Measurements from ENCODE around the gene UBE2I. TPM values are rescaled to one million over a fixed set of nuclear protein-coding genes. Genes with fewer than 3 reads are reported as not detected.
A peak's percentile ranks its signal among the peaks of the same experiment; 100 is the strongest.

The UBE2I gene
- polyA plus RNA-seq, 2 of the 4 experiments (the other 2 are of a cell fraction) = 170 to 208 TPM

- Histone ChIP-seq H3K4me1 (peaks cover 6% of the 10 kb centered on the region; the same call in 1 of the 3 replicates), H3K9me3 (no peaks in the 10 kb centered on the region), H3K4me2 (no peak overlapping the region), H3K4me3 (no peak overlapping the region), H3K27ac (no peak overlapping the region)
- ChIA-PET POLR2A (no interaction called here), CTCF (interaction anchor here (0.6 to 1.8 kb wide), 8 partner anchors 8 to 417 kb away, joined by 3 to 12 read pairs (median 4); no protein-coding TSS in a partner anchor)
- no peak for TF ChIP-seq HDAC2 (IDR thresholded peaks at IDR 0.05)
- TF ChIP-seq FOXS1 (CRISPR knock-in tag; IDR thresholded peaks at IDR 0.05) = no peak
- TF ChIP-seq, protein P1, sequence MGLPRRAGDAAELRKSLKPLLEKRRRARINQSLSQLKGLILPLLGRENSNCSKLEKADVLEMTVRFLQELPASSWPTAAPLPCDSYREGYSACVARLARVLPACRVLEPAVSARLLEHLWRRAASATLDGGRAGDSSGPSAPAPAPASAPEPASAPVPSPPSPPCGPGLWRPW (IDR thresholded peaks at IDR 0.05) = no peak
- no peak for TF ChIP-seq KDM1A (IDR thresholded peaks at IDR 0.05; ENCODE audit: low read depth)
- TF ChIP-seq ZNF302 (CRISPR knock-in tag; IDR thresholded peaks at IDR 0.05) = no peak
- TF ChIP-seq HMGXB4 (CRISPR knock-in tag; IDR thresholded peaks at IDR 0.05; ENCODE audit: borderline replicate concordance) = no peak
- TF ChIP-seq NPAS2 (CRISPR knock-in tag; IDR thresholded peaks at IDR 0.05; ENCODE audit: borderline replicate concordance) = no peak
- no peak for TF ChIP-seq TFCP2L1 (CRISPR knock-in tag; IDR thresholded peaks at IDR 0.05)
- no peak for TF ChIP-seq ESRRA (IDR thresholded peaks at IDR 0.05; ENCODE audit: borderline replicate concordance, low read length)
- no peak for TF ChIP-seq PBX3 (IDR thresholded peaks at IDR 0.05)
- no peak for TF ChIP-seq CBX2 (IDR thresholded peaks at IDR 0.05; ENCODE audit: borderline replicate concordance, low read depth)
- no peak for DNase-seq (ENCODE audit: low read depth in 1 of 2, low spot score in 1 of 2)
- 89% methylated on average over 33 of the region's 33 CpGs for WGBS (ENCODE audit: missing lambda C conversion rate)
- FAIRE-seq = no peak
- ATAC-seq = no peak; a peak in 1 of 6 replicates
Measured at GRCh38 chr16:1371054-1371978, 61.9 kb downstream of the UBE2I start.

- ChIA-PET CTCF (interaction anchor here (0.6 to 1.8 kb wide), 4 partner anchors 7 to 416 kb away, joined by 4 to 12 read pairs (median 6); no protein-coding TSS in a partner anchor), POLR2A (no interaction called here)
- no peak overlapping the region for H3K27ac ChIP-seq
- no peak overlapping the region for H3K4me2 ChIP-seq
- TF ChIP-seq RARB (CRISPR knock-in tag; IDR thresholded peaks at IDR 0.05) = no peak
- no peak for TF ChIP-seq HOXB13 (CRISPR knock-in tag; IDR thresholded peaks at IDR 0.05; ENCODE audit: low read depth)
- TF ChIP-seq, protein P2, sequence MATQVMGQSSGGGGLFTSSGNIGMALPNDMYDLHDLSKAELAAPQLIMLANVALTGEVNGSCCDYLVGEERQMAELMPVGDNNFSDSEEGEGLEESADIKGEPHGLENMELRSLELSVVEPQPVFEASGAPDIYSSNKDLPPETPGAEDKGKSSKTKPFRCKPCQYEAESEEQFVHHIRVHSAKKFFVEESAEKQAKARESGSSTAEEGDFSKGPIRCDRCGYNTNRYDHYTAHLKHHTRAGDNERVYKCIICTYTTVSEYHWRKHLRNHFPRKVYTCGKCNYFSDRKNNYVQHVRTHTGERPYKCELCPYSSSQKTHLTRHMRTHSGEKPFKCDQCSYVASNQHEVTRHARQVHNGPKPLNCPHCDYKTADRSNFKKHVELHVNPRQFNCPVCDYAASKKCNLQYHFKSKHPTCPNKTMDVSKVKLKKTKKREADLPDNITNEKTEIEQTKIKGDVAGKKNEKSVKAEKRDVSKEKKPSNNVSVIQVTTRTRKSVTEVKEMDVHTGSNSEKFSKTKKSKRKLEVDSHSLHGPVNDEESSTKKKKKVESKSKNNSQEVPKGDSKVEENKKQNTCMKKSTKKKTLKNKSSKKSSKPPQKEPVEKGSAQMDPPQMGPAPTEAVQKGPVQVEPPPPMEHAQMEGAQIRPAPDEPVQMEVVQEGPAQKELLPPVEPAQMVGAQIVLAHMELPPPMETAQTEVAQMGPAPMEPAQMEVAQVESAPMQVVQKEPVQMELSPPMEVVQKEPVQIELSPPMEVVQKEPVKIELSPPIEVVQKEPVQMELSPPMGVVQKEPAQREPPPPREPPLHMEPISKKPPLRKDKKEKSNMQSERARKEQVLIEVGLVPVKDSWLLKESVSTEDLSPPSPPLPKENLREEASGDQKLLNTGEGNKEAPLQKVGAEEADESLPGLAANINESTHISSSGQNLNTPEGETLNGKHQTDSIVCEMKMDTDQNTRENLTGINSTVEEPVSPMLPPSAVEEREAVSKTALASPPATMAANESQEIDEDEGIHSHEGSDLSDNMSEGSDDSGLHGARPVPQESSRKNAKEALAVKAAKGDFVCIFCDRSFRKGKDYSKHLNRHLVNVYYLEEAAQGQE (IDR thresholded peaks at IDR 0.05) = no peak
- no peak for TF ChIP-seq MAZ (IDR thresholded peaks at IDR 0.05; ENCODE audit: borderline replicate concordance, low read depth, low read length)
- TF ChIP-seq SREBF2 (IDR thresholded peaks at IDR 0.05) = no peak
- no peak for TF ChIP-seq ZSCAN20 (CRISPR knock-in tag; IDR thresholded peaks at IDR 0.05)
- TF ChIP-seq HOXA7 (CRISPR knock-in tag; IDR thresholded peaks at IDR 0.05) = no peak
- TF ChIP-seq MYC (IDR thresholded peaks at IDR 0.05; ENCODE audit: borderline replicate concordance, low read length) = no peak
- no peak for TF ChIP-seq BHLHE40 (IDR thresholded peaks at IDR 0.05; ENCODE audit: low read depth, low read length)
- TF ChIP-seq, protein P1 (IDR thresholded peaks at IDR 0.05) = no peak
- TF ChIP-seq EP300 (IDR thresholded peaks at IDR 0.05) = no peak
- TF ChIP-seq ZNF302 (CRISPR knock-in tag; IDR thresholded peaks at IDR 0.05) = no peak
- no peak for TF ChIP-seq RNF2 (IDR thresholded peaks at IDR 0.05; ENCODE audit: borderline replicate concordance, low read depth)
- TF ChIP-seq ZC3H11A (IDR thresholded peaks at IDR 0.05) = no peak
- no peak for TF ChIP-seq ESRRA (IDR thresholded peaks at IDR 0.05; ENCODE audit: borderline replicate concordance, low read length)
- no peak for TF ChIP-seq TP53 (CRISPR knock-in tag; IDR thresholded peaks at IDR 0.05)
- no peak for TF ChIP-seq JUNB (IDR thresholded peaks at IDR 0.05)
- peaks cover 17% of the 10 kb centered on the region for H3K4me1 ChIP-seq
- ATAC-seq (0 out of 6 replicates have a peak, but pooled peaks of 1 of the 2 experiments have one; percentile 22), DNase-seq (ENCODE audit: low read depth in 1 of 2, low spot score in 1 of 2) (no peak), FAIRE-seq (no peak)
- 92% methylated on average over 13 of the region's 21 CpGs for WGBS (ENCODE audit: missing lambda C conversion rate)
- H3K9me3 ChIP-seq = no peaks in the 10 kb centered on the region
- H3K4me3 ChIP-seq = no peak overlapping the region
Measured at GRCh38 chr16:1372292-1372950, 63.0 kb downstream of the UBE2I start.
